ENCODE results near the gene CH25H. TPM values are rescaled to one million over a fixed set of nuclear protein-coding genes. Genes with fewer than 3 reads are reported as not detected.

The CH25H gene
- not detected in 2 replicates for polyA plus RNA-seq (2012; rRNA removed)
- 0.03 TPM in 1 of 2 replicates, not detected in the other for polyA plus RNA-seq (2012; cell fraction: cytosol; rRNA removed)
- 0.05 TPM in 1 of 2 replicates, not detected in the other for polyA plus RNA-seq (2012; cell fraction: nucleus; rRNA removed)

- no peaks in the 10 kb centered on the region for H3K9me3 ChIP-seq
- no peaks in the 10 kb centered on the region for H3K9me2 ChIP-seq
- H2AFZ ChIP-seq (ENCODE audit: low read depth) = peak within 1 kb of the TSS; percentile 74
- H3K36me3 ChIP-seq (replicated peaks in 1 of 2; ENCODE audit: control insufficient read depth in 1 of 2, insufficient read depth in 2 of 2, low read length in 1 of 2) = no peaks in the 10 kb centered on the region
- H3K27ac ChIP-seq (ENCODE audit: low read depth in 2 of 2, low read length in 1 of 2) = no peak within 1 kb of the TSS
- H3K4me2 ChIP-seq = peak within 1 kb of the TSS; percentile 77
- ChIA-PET POLR2A (no interaction called here), CTCF (interaction anchor here (0.6 to 6.5 kb wide), 13 partner anchors 8 to 1647 kb away, joined by 3 to 71 read pairs (median 6); no protein-coding TSS in a partner anchor)
- H3K79me2 ChIP-seq (ENCODE audit: insufficient read depth) = no peaks in the 10 kb centered on the region
- peaks cover 22% of the 10 kb centered on the region; the same call in 1 of the 2 replicates for H3K27me3 ChIP-seq (ENCODE audit: insufficient read depth)
- TF ChIP-seq YY1 (IDR thresholded peaks at IDR 0.05; ENCODE audit: low read depth) (no peak), NRF1 (IDR thresholded peaks at IDR 0.05; ENCODE audit: low read depth, low read length) (no peak), CTCF (IDR thresholded peaks at IDR 0.05) (no peak), USF1 (IDR thresholded peaks at IDR 0.05; ENCODE audit: borderline replicate concordance, low read depth) (no peak)
- H4K20me1 ChIP-seq (ENCODE audit: insufficient read depth) = no peaks in the 10 kb centered on the region
- H3F3A ChIP-seq (replicated peaks; ENCODE audit: insufficient read depth) = peaks cover 15% of the 10 kb centered on the region
- H3K9ac ChIP-seq = 0 out of 2 replicates have a peak within 1 kb of the TSS, but pooled peaks have one; percentile 5
- peak; percentile 72 for DNase-seq
- 2% methylated on average over 22 of the region's 28 CpGs for WGBS (ENCODE audit: low lambda C conversion rate)
- peaks cover 7 to 19% of the 10 kb centered on the region in 2 experiments; a peak in 3 of 4 replicates for H3K4me1 ChIP-seq (ENCODE audit: control insufficient read depth in 1 of 2, insufficient read depth in 2 of 2, low read depth in 1 of 2, low read length in 1 of 2)
- H3K4me3 ChIP-seq (ENCODE audit: low read depth in 2 of 2, low read length in 1 of 2) = peak within 1 kb of the TSS; percentile 49 to 67
Observed at GRCh38 chr10:89207181-89207800, at the start of gene CH25H. Gene CH25H, minus strand, starts transcription at chr10:89207317. Its CDS starts 25 bp downstream, at chr10:89207292.

GRCh38 chr10:89256340-89256739 is 49.2 kb upstream of the CH25H start:
- H4K20me1 ChIP-seq (ENCODE audit: insufficient read depth) = no peaks in the 10 kb centered on the region
- ChIA-PET POLR2A (no interaction called here), CTCF (interaction anchor here (0.8 to 1.1 kb wide), 3 partner anchors 10 to 322 kb away, joined by 3 read pairs; no protein-coding TSS in a partner anchor)
- no peak overlapping the region for H3K27ac ChIP-seq (ENCODE audit: low read depth in 2 of 2, low read length in 1 of 2)
- no peak overlapping the region for H3K4me3 ChIP-seq (ENCODE audit: low read depth in 2 of 2, low read length in 1 of 2)
- H3K4me1 ChIP-seq (ENCODE audit: control insufficient read depth in 1 of 2, insufficient read depth in 2 of 2, low read depth in 1 of 2, low read length in 1 of 2) = peaks cover 5 to 7% of the 10 kb centered on the region in 2 experiments; a peak in 2 of 4 replicates
- no peak for TF ChIP-seq POLR2AphosphoS5 (IDR thresholded peaks at IDR 0.05; ENCODE audit: low read depth, low read length)
- no peak for TF ChIP-seq TAF1 (IDR thresholded peaks at IDR 0.05; ENCODE audit: borderline replicate concordance, low read depth, low read length)
- no peak for TF ChIP-seq JUND (IDR thresholded peaks at IDR 0.05)
- TF ChIP-seq FOXJ3 (CRISPR knock-in tag; IDR thresholded peaks at IDR 0.05) = no peak
- no peak for TF ChIP-seq FOXM1 (IDR thresholded peaks at IDR 0.05; ENCODE audit: low read depth)
- H3K36me3 ChIP-seq (replicated peaks in 1 of 2; ENCODE audit: control insufficient read depth in 1 of 2, insufficient read depth in 2 of 2, low read length in 1 of 2) = no peaks in the 10 kb centered on the region
- no peaks in the 10 kb centered on the region for H3K9me3 ChIP-seq
- no peak overlapping the region for H2AFZ ChIP-seq (ENCODE audit: low read depth)
- H3K4me2 ChIP-seq = no peak overlapping the region
- no peaks in the 10 kb centered on the region for H3K9me2 ChIP-seq
- no peaks in the 10 kb centered on the region for H3K27me3 ChIP-seq (ENCODE audit: insufficient read depth)
- H3K79me2 ChIP-seq (ENCODE audit: insufficient read depth) = no peaks in the 10 kb centered on the region
- H3F3A ChIP-seq (replicated peaks; ENCODE audit: insufficient read depth) = peaks cover 3% of the 10 kb centered on the region
- WGBS (ENCODE audit: low lambda C conversion rate) = 44% methylated on average over 3 of the region's 3 CpGs
- H3K9ac ChIP-seq = no peak overlapping the region
- no peak for DNase-seq
